NCI-H446 treated with DMSO at 0.1 percent for 48 hours (cell line): Measurements from ENCODE around the gene FEZ2.

ENCODE experiments used
- DNase-seq: peaks from one replicate; lab custom pipeline; 2025; lab: John Stamatoyannopoulos, UW

FEZ2 gene

DNA sequence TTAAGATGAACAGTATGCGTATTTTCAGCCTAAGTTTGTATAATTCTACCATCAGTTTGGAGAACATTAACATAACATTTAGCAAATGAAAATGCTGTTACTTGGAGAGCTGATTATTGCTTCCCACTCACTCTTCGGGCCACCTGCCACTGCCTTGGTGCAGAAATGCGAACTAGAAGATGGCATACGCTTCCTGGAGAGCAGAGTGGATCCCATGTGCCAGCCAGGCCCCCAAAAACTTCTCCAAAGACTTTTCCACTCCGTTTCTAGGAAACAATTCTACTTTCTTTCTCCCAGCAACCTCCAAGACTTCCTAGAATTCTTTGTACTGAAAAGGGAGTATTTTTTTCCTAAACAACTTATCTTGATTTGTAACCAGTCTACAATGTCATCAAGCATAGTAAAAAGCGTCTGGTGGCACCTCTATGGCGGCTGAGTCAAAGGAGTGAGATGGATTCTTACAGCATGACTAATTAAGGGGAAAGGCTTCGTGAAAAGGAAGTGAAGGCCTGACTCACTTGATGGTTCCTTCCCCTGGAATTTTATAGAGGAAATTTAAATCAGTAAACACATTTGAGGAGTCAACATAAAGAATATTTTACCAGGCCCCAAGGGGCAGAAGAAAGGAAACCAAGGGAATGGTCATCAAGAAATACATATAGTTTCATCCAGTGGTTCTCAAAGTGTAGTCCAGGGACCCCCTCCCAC, 36.6 kb downstream of the FEZ2 start:
- DNase-seq = no peak

DNA sequence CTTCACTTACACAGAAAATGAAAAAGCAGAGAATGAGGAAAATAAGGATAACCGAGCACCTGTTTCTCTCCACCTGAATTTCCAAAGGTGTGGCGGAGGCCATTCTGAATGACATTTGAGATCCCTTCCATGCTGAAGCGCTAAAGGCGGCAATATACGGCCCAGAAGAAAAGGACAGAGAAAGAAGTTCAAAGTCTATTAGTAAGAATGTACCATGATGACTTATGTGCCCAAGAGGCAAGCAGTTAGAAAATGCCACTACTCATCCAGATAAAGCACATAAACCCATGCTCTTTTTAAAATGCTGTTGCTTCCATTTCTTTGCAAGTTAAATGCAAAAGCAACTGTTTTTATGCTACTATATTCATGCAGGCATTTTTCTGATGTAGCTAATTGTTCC, 37.2 kb downstream of the FEZ2 start:
- DNase-seq = no peak

DNA sequence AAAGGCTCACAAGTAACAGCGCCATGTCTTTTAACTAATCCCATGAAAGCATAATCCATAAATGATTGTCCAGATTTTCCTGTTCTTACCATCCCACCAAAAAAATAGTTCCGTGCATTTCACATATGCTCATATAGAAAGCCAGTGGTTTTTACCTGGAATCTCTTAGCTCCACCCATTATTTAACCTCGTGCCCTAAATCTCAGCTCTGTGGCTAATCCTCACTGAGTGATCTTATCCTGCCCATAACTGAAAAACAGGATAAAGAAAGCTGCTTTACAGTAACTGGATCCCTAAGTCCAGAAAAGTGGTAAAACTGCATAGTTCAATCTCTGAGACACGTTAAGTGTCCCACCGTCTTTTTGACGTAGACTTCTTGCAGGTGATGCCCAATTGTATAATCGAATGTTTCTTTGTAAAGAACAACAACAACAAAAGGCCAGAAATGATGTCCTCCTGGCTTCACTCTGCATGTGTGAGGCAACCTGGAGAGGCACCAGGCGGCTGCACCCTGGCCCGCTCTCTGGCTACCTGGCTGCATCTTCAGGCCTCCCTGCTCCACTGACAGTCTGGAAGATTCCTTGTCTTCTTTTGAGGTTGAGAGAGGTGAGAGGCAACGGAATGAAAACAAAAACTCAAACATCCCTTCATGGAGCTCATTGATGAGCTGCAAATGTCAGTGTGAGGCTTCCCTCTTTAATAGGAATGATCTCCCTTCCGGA, 38.6 kb downstream of the FEZ2 start:
- DNase-seq = no peak

DNA sequence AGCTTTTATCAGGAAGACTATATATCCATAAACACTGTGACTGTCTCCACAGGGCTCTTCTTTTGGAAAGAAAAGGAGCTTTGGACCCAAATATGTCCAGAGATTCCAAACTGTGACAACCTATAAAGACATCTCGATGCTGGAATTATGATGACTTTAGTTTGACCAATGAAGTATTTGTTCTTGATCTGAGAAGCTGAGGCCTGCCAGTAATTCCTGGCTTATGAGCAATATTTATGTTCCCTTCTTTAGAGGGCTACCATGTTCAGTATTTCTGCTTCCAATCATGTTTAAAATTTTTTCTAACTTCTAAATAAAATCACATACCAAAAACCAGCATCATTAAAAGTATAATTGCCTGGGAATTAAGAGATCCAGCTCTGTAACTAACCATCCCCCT, 41.1 kb downstream of the FEZ2 start:
- DNase-seq = no peak

DNA sequence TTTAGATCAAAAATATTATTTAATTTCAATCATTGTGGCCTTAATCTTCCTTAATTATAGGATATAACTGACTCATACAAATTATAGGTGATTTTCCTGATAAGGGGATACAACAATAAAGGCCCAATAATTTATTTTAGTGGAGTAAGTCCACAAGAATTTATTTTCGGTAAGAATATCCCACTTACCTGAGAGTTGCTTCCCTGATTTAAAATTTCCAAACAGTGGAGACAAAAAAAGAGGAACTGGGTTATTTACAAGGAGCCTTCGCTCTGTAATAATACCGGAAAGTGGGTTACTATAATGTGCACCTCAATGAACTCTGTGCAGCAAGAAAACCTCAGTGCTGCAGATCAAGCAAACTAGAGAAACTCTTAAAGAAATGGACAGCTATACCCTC, 42.2 kb downstream of the FEZ2 start:
- DNase-seq = no peak

DNA sequence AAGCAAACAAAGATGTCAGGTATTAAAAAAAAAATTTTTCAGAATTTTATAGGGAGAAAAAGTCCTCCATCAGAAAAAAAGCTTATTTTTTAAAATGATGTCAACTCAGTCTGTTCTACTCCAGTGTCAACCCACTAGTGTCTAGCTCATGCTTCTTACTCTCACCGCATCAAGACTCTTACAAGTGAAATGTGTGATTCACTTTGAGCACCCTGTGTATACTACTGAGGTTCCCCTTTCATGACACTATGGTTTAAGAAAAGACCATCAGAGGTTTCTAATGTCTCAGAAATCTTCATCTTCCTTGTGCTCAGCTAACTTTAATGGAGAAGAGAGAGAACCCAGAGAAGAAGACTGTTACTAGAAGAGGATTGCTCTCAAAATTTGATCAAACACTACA, 43.4 kb downstream of the FEZ2 start:
- no peak for DNase-seq

DNA sequence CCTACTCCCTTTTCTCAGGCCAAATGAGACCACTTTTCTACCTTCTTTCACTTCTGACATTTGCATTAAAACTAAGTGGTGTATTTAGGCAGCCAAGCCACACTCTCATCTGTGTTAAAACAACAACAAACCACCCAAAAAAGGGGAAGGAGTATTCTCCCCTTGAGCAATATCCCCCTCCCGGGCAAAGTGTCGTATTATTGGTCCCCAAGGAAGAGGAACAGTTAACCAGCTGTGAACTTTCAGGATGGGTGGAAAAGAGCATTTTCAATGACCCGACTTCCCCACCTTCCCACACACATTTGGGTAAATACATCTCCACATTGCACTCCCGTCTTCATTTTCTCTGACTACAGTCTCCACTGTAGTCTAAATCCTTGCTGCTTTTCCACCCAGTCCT, 44.3 kb downstream of the FEZ2 start:
- DNase-seq = no peak

DNA sequence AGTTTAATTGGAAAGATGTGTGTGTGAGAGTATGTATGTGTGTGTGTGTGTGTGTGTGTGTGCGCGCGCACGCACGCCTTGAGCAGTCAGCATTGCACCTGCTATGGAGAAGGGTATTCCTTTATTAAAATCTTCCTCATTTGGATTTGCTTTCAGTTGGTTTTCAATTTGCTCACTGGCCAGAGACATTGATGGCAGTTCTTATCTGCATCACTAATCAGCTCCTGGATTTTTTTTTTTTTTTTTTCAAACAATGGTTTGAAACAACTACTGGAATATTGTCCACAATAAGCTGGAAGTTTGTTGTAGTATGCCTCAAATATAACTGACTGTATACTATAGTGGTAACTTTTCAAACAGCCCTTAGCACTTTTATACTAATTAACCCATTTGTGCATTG, 48.0 kb downstream of the FEZ2 start:
- no peak for DNase-seq

DNA sequence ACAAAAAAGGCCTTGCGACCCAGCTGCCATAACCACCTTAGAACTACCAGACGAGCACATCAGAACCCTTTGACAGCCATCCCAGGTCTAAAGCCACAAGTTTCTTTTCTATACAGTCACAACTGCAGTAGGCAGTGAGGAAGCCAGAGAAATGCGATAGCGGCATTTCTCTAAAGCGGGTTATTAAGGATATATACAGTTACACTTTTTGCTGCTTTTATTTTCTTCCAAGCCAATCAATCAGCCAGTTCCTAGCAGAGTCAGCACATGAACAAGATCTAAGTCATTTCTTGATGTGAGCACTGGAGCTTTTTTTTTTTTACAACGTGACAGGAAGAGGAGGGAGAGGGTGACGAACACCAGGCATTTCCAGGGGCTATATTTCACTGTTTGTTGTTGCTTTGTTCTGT, 48.8 kb downstream of the FEZ2 start:
- no peak for DNase-seq

DNA sequence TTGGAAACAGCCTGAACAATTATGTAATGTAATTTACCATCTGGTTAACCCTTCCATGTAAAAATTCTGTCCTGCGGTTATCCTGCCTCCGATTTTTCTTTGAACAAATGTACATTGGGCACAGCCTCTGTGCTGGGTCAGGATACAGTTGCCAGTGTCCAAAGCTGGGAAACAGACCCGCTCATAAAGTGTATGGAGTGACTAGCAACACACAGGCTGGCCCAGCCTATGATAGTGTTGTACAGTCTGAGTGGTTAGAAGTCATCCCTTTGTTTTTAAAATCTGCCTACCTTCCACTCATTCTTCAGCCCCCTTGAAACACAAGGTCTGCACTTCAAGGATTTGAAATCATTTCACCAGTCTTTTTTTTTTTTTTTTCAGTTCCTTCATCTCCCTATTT, 50.1 kb downstream of the FEZ2 start:
- no peak for DNase-seq

DNA sequence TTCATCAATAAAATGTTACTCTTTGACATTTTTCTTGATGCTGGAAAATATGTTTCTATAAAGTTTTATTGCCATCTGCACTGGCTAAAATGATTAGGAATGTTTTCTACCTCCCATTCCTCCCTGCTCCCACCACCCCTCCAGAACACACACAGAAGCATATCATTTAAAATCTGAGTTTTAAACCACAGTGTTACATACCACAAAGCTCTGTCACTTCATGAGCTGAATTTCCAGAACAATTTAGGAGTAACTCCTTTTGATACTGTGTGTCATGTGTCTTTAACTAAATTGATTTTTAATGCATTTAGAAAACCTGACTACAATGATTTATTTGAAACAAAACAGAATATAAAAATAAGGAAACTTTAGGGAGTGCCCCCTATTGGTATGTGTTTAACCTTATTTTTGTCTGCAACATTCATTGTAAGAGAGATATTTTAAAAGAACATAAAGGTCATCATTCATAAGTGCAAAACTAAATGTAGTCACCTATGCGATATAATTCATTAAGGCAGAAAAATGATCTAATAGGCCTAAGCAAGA, 52.0 kb downstream of the FEZ2 start:
- no peak for DNase-seq

DNA sequence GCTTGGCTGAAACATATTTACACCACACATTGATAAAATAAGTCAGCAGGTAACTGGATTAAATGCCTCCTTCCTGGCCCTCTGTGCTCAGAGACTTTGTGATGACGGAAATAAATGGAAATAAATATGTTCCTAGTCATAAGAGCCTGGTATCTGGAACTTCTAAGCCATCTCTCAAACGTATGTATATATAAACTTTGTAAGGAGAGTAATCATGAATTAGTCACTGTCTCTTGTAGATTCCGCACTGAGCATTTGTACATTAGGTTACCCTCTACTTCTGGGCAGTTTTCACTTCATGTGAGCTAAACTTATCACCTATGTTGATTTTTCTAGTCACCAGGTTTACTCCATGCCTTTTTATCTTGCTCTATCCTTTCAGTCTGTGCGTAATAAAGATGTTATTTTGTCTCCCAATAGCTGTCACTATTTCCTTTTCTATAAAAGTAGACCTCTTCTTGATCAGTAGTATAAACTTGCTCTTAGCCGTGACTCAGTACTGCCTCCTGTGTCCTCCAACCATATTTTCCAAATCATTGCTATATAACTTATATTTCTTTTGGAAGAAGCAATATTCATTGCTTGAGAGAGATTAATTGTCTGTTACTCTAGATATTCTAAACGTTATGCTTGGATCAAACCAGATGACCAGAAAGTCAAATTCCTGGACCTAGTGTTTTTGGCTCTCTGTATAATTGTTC, 53.2 kb downstream of the FEZ2 start:
- no peak for DNase-seq

DNA sequence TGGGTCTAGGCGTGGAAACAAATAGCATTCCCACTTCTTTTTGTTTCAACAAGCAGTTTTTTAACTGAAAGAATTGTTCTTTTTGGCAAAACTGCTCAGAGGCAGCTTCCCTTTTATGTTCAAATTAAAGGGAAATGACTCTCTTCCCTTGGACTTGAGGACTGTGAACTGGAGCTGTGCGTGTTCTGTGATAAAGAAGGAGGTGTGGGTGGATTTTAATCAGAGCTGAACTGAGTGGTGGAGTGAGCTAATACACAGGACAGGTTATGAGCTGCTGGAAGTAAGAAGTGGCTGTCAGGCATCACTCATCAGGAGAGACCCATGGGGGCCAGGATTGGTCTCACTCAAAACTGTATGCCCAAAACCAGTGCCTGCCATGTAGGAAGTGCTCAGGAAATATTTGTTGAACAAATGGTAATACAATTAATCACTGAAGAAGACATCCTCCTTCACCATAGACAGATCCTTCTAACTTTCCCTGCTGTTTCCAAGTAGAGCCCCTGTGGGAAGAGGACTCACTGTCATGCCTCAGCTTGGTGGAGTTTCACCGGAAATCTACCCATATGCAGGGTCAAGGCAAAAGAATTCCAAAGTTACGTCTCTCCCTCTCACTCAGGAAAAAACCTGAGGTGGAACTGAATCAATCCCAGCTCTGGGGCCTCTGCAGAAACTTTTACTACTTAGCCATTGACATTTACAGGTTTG, 55.9 kb downstream of the FEZ2 start:
- no peak for DNase-seq

DNA sequence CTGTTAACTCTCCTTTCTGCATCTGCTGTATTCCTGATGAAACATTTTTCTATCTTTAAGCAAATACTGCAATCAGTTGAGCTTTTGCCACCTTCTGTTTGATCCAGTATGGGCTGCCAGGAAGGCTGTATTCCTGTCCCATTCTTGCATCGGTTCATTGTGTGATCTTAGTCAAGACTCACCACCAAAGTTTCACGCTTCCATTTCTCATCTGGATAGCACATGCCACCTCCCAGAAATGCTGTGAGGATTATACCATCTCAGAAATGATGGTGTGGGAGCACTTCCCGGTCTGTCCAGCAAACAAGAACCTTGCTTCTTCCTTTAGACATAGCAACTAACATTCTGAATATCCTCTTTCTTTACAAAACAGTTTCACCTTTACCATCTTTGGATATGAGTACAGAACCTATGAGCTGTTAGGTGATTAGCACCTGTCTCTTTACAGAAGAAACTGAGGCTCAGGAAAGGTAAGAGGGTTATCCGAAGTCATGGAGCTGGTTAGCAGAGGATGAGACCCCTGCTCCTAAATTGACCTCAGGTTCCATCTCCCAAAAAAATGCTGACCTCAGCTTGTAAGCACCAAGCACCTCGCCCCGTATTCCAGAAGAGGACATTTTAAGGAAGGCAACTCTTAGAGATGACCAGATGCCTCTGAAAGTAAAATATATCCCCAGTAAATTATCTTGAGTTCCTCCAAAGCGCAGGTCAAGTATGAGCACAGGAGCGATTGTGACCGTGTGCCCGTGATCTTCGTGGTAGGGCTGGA, 56.8 kb downstream of the FEZ2 start:
- DNase-seq = no peak

DNA sequence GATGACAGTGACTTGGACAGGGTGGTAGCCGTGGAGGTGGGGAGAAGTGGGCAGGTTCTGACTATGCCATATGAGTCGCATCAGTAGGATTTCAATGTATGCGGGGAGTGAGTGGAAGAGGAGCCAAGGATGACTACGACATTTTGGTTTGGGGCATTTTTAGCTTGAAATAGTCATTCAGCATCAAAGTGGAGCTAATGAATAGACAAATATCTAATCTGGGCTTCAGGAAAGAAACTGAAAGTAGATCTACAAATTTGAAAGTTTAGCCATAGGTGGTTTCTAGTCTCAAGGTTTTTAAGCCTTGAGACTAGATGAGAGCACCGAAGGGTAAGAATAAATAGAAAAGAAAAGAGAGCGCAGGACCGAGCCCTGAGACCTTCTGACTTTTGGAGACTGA, 58.3 kb downstream of the FEZ2 start:
- no peak for DNase-seq

DNA sequence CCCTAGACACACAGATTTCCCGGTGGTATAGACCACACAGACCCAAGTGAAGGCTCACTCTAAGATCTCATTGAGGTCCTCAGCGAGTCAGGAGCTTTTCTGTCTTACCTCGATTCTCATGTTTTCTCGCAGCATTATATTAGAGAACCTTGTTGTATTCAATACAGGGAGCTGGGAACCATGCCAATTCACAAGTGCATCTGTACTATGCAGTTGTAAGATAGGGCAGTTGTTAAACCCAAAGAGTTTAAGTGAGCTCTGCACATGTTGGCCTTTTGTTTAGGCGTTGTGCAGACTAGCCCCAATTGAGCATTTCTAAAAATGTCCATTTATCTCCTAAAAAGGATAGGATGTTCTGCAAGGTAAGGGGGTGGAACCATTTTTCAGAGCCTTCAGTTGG, 59.6 kb downstream of the FEZ2 start:
- DNase-seq = no peak

DNA sequence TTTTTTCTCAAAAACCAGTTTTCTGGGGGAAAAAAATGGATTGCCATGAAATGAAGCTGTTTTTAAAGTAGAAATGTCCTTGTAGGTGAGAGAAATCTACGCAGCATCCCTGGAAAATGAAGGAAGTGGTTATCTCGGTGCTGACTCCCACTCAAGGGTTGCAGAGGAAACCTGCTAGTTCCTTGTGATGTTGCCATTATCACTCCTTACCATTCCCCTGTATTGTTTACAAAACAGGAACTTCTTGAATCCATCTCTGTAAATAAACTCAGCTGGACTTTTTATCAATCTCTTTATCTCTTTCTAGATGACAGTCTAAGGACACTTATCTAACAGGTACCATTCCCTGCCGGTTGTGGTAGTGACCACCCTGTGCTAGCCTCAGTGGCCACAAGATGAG, 61.2 kb downstream of the FEZ2 start:
- no peak for DNase-seq

DNA sequence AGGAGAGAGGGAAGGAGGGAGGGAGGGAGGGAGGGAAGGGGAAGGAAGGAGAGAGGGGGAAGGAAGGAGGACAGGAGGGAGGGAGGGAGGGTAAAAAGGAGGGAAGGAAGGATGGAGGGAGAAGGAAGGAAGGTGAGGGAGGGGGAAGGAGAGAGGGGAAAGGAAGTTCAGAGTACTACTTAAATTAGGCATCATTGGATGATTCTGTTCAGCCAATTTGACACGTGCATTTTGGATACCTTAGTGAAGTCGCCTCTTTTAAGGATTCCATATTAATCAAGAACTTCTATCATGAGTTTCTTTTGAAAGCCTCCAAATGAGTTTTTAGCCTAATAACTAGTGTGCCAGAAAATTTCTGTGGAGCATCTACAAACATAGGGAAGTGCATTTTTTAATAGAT, 62.9 kb downstream of the FEZ2 start:
- no peak for DNase-seq

DNA sequence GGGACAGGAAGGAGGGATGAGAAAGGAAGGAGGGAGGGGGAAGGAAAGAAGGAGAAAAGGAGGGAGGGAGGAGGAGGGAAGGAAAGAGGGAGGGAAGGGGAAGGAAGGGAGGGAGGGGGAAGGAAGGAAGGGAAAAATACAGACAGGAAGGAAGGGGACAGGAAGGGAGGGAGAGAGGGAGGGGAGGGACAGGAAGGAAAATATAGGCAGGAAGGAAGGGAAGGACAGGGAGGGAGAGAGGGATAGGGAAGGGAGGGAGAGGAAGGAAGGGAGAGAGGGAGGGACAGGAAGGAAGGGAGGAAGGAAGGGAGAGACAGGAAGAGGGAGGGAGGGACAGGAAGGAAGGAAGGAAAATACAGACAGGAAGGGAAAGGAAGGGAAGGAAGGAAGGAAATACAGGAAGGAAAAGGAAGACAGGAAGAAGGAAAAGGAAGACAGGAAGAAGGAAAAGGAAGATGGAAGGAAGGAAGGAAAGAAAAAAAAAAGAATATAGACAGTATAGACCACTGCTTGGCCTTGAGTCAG, 63.6 kb downstream of the FEZ2 start:
- no peak for DNase-seq

DNA sequence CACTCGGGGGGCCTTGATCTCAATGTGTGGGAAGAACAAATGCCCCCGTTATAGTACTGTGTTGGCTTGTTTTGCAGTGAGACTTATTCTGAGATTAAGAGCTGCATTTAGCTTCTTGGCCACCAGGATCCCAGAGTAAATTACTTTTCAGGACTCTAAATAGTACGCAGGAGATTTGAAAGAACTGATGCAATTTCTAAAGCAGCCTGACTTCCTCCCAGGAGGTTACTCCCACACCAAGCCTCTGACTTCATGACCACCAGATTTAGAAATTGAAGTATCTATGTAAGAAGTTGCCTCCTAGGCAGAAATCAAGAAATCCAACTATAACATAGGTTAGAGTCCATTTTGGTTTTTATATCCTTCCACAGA, 67.0 kb downstream of the FEZ2 start:
- DNase-seq = no peak

DNA sequence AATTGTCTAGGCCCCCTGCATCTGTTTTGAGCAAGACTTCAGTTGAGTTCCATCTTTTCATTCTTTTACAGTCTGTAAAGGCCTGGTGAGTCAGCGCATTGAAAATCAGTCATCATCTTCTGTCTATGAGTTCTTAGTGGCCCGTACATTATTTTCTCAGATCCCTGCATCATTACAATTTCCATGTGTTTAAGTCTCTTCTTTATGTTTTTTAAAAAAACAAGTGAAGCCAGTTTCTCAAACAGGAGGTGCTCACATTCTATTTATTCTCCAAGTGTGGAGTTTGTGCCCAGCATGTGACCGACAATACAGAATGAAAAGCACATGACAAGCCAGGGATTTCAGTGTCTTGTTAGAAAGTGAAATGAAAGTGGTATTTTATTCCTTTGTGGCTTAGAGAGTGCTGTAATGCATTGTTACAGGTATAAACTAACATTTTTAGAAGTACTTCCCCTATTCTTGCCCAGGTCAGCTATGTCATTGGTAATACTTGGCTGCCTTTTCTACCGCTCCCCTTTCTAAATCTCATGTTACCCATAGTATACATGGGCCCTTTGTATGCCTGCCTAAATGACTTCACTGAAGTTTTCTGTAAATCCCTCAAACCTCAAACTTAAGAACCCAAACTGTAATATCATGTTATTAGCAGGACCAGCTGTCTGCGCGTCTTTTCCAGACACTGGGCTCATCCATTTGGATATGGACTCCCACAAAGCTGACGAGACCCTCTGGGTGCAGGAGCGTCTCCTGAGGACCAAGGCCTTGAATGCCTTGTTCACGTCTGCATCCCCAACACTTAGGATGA, 67.6 kb downstream of the FEZ2 start:
- no peak for DNase-seq
